ENCODE results near the gene TBPL2.
"Not testable (repeated sequence)": the region's sequence is repeated elsewhere in the genome, so short reads cannot be mapped to it uniquely, and the experiment has no call there.

TBPL2 gene

GRCh38 chr14:55440385-55440784 is at the start of gene TBPL2:
Gene TBPL2, minus strand, starts transcription at chr14:55440616. Its CDS starts 167 bp downstream, at chr14:55440449.
- DNase-seq: no peak

DNA sequence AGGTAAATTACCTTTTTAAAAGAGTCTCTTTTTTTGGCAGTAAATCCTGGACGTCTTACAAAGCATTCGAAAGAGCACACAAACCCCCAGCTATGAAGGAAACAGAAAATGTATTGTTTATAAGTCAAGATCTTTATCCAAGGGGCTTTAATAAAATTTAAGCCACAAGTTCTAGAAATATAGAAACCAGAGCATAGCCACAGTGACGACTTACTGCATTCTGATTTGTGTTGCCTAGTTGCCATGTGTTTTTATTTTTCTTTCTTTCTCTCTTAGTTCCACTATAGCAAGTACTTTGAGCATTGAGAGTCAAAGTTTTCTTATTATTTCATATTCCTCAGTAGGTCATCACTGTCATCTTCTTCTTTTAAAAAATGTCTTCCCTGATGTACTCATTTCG is 47.8 kb upstream of the TBPL2 start:
- DNase-seq: no peak

DNA sequence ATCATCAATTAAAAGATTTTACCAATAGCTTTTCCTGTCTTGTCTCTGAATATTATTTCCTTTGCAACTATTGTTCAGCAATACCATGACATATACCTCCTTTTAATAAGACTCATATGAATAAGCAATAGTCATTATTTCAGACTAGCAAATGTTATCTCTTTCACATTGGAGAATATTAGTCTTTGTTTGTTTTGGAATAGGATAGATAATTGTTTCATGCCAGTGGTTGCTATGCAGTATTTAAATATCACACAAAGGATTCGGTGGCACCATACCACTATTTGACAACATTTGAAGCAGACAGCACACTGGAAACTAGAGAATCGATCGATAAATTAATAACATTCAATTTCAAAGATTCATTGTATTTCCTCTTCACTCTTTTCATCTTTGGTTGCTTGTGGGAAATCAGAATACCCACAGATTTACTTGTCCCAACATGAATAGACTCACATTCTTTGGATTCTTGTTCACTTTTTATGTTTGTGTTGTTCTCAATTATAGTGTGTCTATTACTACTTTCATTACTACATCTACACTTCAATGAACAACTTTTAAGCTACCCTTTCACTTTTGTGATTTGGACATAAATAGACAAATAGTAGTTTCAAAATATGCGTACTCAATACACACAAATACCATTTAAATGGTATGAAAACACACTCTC is 42.7 kb upstream of the TBPL2 start:
- no peak for DNase-seq

DNA sequence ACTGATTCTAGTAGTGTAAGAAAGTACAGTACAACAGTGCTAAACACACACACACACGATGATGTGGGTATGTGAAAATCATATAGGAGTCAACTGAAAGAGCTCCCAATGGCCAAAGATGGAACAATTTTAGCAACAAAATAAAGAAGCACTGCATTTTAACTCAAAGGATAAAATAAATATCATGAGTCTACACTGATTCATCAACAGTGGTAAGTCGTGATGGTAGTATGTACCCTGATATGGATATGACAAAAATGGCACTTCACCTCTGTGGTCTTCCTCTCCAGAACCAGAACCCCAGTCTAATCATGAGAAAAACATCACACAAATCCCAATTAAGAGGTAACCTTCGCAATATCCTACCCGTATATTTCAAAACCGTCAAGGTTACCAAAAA is 41.4 kb upstream of the TBPL2 start:
- DNase-seq: no peak

GRCh38 chr14:55477680-55478079 is 37.3 kb upstream of the TBPL2 start:
- no peak for DNase-seq

DNA sequence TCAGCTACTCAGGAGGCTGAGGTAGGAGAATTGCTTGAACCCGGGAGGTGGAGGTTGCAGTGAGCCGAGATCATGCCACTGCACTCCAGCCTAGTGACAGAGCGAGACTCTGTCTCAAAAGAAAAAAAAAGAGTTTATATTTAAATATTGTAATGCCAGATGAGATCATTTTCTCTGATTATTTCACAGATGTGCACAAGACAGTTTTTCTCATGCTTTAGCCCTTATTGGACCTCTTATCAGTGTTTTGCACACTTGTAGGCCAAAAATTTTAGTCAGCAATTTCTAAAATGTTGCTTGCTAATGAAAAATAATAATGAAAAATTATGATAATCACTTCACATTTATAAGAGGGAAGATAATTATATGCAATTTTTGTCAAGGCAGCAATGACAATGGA is 36.0 kb upstream of the TBPL2 start:
- not testable (repeated sequence) for DNase-seq

GRCh38 chr14:55473786-55474185 is 33.4 kb upstream of the TBPL2 start:
- DNase-seq: no peak

DNA sequence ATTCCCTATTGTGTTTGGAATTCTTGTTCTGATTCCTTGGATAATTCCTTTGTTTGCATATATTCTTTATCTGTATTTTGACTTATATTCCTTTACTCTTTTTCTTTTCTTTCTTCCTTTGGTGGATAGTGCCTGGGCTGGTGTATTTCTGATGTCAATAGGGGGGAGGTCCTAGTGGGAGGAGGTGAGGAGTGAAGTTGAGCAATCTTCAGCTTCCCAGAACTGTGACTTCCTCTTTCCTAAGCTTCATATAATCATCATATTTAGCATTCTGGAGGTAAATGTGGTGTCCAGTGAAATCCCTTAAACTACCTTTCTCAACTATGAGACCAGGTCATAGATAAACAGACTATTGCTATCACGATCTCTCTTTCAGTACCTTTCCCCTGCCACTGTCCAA is 29.6 kb upstream of the TBPL2 start:
- DNase-seq: no peak

- DNase-seq: no peak
Measured at GRCh38 chr14:55467307-55467706, 26.9 kb upstream of the TBPL2 start.

- no peak for DNase-seq
Measured at GRCh38 chr14:55458800-55459515, 18.5 kb upstream of the TBPL2 start.

- no peak for DNase-seq
Measured at GRCh38 chr14:55457496-55457895, 17.1 kb upstream of the TBPL2 start.

DNA sequence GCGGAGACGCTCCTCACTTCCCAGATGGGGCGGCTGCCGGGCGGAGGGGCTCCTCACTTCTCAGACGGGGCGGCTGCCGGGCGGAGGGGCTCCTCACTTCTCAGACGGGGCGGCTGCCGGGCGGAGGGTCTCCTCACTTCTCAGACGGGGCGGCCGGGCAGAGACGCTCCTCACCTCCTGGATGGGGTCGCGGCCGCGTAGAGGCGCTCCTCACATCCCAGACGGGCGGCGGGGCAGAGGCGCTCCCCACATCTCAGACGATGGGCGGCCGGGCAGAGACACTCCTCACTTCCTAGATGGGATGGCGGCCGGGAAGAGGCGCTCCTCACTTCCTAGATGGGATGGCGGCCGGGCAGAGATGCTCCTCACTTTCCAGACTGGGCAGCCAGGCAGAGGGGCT is 16.0 kb upstream of the TBPL2 start:
- not testable (repeated sequence) for DNase-seq

DNA sequence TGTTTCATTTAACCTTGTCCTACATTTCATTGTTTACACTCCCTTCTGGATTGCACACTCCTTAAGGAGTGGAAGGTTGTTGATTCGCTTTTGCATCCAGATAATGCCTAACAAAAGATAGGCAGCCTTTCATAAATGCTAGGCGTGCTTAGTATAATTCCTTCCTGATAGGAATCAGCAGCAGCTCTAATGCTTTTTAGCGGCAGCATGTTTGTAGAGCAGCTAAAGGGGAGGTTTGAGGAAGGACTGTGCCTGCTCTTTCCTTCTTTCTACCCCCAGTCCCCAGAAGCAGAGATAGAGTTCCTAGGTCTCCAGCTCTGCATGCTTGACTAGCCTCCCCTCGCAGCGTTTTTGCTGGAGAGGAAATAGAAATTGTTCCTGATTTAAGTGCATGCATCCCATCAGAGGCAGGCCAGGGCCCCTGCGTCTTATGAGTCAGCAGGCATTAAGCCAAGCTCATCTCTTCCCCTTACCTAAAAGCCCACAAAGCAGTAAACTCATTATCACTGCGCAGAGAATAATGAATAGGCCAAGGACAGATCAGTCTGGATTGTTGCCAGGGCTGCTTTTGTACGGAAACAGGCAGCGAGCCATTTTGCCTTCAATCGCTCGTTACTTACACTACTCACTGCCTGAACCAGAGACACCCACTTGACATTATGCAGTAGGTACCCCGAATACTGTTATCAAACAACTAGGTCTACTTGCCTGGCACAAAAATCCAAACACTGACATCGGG is 14.0 kb upstream of the TBPL2 start:
- DNase-seq: peak; percentile 99

GRCh38 chr14:55451950-55452349 is 11.5 kb upstream of the TBPL2 start:
- DNase-seq: no peak

DNA sequence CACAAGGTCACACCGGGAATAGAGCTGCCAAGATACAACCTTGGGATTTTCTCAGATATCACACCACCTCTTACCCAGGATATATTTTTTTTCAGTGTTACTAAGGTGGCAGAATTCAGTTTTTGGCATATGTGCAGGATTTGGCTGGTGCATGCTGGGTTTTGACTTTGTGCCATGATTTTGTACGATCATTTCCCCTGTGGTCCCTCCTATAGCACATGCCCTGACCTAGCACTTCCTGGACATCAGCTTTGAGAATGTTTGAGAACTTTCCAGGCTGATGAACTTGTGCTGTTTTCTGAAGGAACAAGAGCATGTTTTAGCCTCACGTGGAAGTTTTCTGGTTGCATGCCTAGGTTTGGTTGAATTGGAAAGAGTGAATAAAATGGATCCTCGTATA is 11.0 kb upstream of the TBPL2 start:
- no peak for DNase-seq

DNA sequence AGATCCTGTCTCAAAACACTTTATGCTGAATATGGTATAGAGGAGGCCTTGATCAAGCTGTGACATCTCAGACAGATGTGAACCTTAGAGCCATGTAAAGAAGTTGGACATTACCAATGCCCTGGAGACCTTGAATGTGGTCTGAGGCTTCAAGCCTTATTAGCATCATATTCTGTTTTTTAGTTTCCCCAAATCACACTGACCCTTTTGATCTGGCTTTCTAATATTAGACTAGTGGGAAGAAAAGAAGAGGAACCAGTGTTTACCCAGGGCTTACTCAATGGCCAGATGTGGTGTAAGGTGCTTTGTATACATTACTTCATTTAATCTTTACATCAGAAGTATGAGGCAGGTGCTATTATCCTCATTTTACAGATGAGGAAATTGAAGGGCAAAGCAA is 10.6 kb upstream of the TBPL2 start:
- no peak for DNase-seq

- peak; percentile 66 for DNase-seq
Measured at GRCh38 chr14:55450539-55450938, 10.1 kb upstream of the TBPL2 start.

DNA sequence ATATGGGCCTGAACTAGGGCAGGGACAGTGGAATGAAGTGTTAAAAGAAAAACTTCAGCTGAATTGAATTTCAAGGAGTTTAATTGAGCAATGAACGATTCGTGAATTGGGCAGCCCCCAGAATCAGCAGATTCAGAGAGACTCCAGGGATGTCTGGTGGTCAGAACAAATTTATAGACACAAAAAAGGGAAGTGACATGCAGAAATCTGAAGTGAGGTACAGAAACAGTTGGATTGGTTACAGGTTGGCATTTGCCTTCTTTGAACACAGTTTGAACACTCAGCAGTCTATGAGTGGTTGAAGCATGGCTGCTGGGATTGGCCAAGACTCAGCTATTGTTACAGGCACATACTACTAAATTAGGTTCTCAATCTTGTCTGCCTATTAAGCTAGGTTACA is 9.7 kb upstream of the TBPL2 start:
- DNase-seq: no peak

DNA sequence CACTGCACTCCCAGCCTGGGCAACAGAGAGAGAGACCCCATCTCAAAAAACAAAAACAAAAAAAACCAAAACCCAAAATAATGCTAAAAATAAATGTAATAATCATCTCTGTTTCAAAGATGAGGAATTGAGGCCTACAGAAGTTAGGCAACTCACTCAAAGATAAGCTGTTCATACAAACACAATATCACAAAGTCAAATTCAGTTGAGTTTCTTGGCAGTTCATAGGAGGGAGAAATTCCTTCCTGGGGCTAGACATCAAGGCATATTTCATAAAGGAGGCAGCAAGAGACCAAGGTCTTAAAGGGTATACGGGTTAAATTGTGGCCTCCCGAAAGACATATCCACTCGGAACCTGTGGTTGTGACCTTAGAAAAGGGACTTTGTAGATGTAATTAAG is 8.7 kb upstream of the TBPL2 start:
- no peak for DNase-seq

GRCh38 chr14:55448141-55448614 is 7.8 kb upstream of the TBPL2 start:
- peak; percentile 86 for DNase-seq

DNA sequence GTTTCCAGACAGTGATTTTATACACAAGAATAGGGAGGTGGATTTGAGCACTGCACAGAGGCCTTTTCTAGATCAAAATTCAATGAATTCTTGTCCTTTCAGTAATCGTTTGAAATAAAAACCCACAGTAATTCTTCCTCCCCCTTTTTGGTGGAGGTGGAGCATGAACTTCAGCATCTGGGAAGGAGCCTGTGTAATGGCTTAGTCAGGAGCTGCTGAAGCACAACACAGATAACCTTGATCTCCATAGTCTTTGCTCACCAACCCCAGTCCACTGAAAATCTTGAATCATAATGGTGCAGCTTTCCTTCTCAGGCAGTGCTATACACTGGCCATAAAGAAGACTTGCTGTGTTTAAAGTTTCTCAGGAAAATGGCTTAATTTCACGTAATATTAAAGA is 6.4 kb upstream of the TBPL2 start:
- no peak for DNase-seq

DNA sequence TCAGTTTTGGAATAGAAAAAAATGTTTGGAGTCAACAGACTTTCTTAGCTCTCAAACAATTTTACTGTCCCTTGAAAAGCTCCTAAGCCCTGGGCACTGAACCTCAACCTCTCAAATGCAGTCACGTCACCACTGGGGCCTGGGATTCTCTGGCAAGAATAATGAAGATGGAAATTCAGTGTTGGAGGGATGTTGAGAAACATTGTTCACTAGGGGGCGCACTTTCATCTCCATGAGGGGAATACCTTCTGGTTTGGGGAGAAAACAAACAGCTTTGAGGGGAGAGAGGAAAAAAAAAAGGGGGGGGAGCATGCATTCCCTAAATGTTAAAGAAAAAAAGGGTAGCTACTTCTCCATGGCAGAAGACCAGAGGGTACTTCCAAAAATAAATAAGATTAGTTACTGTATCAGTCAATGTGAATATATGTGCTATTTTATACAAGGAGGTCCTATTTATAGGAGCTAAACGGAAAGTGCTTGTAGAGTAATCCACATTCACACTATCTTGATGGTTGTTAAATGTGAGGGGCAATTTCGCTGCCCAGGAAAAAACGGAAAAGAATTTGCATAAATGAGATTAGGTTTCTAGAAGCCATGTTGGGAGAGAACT is 5.8 kb upstream of the TBPL2 start:
- peak; percentile 58 for DNase-seq

DNA sequence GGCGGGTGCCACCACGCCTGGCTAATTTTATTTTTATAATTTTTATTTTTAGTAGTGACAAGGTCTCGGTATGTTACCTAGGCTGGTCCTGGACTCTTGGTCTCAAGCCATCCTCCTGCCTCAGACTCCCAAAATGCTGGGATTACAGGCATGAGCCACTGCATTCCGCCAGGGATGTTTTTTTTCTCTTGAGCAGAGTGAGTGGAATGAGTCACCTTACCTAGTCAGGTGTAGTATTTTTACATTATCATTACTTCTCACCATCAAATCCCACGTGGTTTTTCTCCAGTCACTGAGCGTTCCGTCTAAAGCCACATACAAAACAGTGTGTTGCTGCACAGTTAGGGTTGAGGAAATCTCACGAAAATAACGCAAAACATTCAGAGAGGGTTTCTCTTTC is 870 bp upstream of the TBPL2 start:
- no peak for DNase-seq

Measured in NCI-H1105 treated with DMSO at 0.1 percent for 48 hours (cell line).